ENCODE results near the gene MAP4K3. TPM values are rescaled to one million over a fixed set of nuclear protein-coding genes. Genes with fewer than 3 reads are reported as not detected.

The MAP4K3 gene
- total and polyA plus RNA-seq, 2 of the 4 experiments (the other 2 are of a cell fraction) = 13.2 to 32.6 TPM

- no TSS peak for BruUV-seq (replicated peaks)
- intact Hi-C loops (cut with micrococcal nuclease) = no loop called here
- no peak for TF ChIP-seq RAD21 (IDR thresholded peaks at IDR 0.05; ENCODE audit: low read length)
- TF ChIP-seq BHLHE40 (IDR thresholded peaks at IDR 0.05; ENCODE audit: low read depth, low read length) = no peak
- TF ChIP-seq POLR2A (IDR thresholded peaks at IDR 0.05; ENCODE audit: low read depth, low read length) = no peak
- TF ChIP-seq MXI1 (IDR thresholded peaks at IDR 0.05; ENCODE audit: borderline replicate concordance, low read depth, low read length) = no peak
- no peak for TF ChIP-seq NFE2L2 (IDR thresholded peaks at IDR 0.05; ENCODE audit: low read depth, low read length)
- TF ChIP-seq RCOR1 (IDR thresholded peaks at IDR 0.05; ENCODE audit: insufficient replicate concordance, low read length) = no peak
- no peak for TF ChIP-seq FOS (IDR thresholded peaks at IDR 0.05; ENCODE audit: low read depth, low read length)
- Histone ChIP-seq H3K9me1 (ENCODE audit: insufficient read depth, low read length) (0 out of 2 replicates have a peak, but pooled peaks cover 8% of the 10 kb centered on the region), H2AK9ac (replicated peaks; ENCODE audit: low read depth, low read length, poor library complexity) (no peak overlapping the region), H3K79me1 (ENCODE audit: low read depth in 1 of 2, low read length in 2 of 2) (peaks cover 10 to 66% of the 10 kb centered on the region in 2 experiments; a peak in 3 of 4 replicates), H3K4me1 (ENCODE audit: control insufficient read depth, insufficient read depth, low read length) (peaks cover 8% of the 10 kb centered on the region), H2AFZ (replicated peaks; ENCODE audit: low read length, poor library complexity) (no peak overlapping the region), H3K9me3 (ENCODE audit: control insufficient read depth, insufficient read depth, low read length) (no peaks in the 10 kb centered on the region), H3K4ac (ENCODE audit: low read depth, low read length) (no peak overlapping the region), H3K56ac (ENCODE audit: extremely low read depth, insufficient read depth, low read length) (no peak overlapping the region), H3K14ac (replicated peaks; ENCODE audit: low read depth, low read length) (no peak overlapping the region; the same call in 1 of the 2 replicates), H2BK15ac (ENCODE audit: low read depth, low read length) (no peak overlapping the region), H3K27ac (ENCODE audit: insufficient read depth, low read length) (no peak overlapping the region), H2BK20ac (ENCODE audit: low read depth, low read length) (no peak overlapping the region), H3K4me2 (ENCODE audit: low read depth, low read length) (no peak overlapping the region), H4K5ac (ENCODE audit: low read depth, low read length) (peak overlapping the region; percentile 59; the same call in 1 of the 2 replicates), H4K91ac (ENCODE audit: insufficient read depth, low read depth, low read length) (no peak overlapping the region), H3K36me3 (ENCODE audit: control insufficient read depth, insufficient read depth, low read length) (no peaks in the 10 kb centered on the region), H3K4me3 (ENCODE audit: insufficient read depth, low read depth, low read length) (no peak overlapping the region), H2BK120ac (ENCODE audit: low read depth, low read length) (no peak overlapping the region), H3K23ac (ENCODE audit: low read depth, low read length) (no peak overlapping the region; the same call in none of the 2 replicates), H4K8ac (ENCODE audit: low read depth in 2 of 2, low read length in 2 of 2) (peak overlapping the region in 1 of 2 experiments; percentile 45; a peak in 1 of 4 replicates), H3K27me3 (ENCODE audit: control insufficient read depth, insufficient read depth, low read length) (no peaks in the 10 kb centered on the region), H3K9ac (ENCODE audit: low read depth, low read length) (no peak overlapping the region), H3K18ac (ENCODE audit: low read depth, low read length) (peak overlapping the region; percentile 74; the same call in 1 of the 2 replicates), H4K20me1 (ENCODE audit: insufficient read depth, low read length) (peaks cover 59% of the 10 kb centered on the region), H2BK5ac (ENCODE audit: low read depth, low read length, poor library complexity, severe bottlenecking) (peak overlapping the region; percentile 17), H2AK5ac (ENCODE audit: low read depth, low read length) (no peak overlapping the region)
- ATAC-seq (ENCODE audit: low read depth) (no peak), DNase-seq (no peak)
- in situ Hi-C loops (cut with MboI; ENCODE audit: low sequenced_read_pairs) = no loop called here
- POLR2A ChIA-PET (ENCODE audit: unreplicated experiment) = no interaction called here
- no CpG with 5 or more reads among the region's 5 CpGs for WGBS, 2 experiments (ENCODE audit: extremely low coverage in 2 of 2, insufficient read length in 1 of 2)
- dilution Hi-C loops (cut with HindIII; ENCODE audit: low sequenced_read_pairs, unreplicated experiment) = no loop called here
- CTCF ChIA-PET = interaction anchor here (0.6 kb wide), 1 partner anchor 1833 kb away, joined by 4 read pairs; no protein-coding TSS in a partner anchor
Measured at GRCh38 chr2:39418491-39418890, 18.6 kb downstream of the MAP4K3 start.

All from IMR-90 (cell line).